K562 (cell line): ENCODE measurements around the gene ZNF485. TPM values are rescaled to one million over a fixed set of nuclear protein-coding genes. Genes with fewer than 3 reads are reported as not detected.

Source experiments
- CC2D1A ChIP-seq: fragments of 450-650 bp; IDR thresholded peaks from 2 replicates; pipeline ENCODE4 v1.6.1; 2017; ENCODE audit warnings: mild to moderate bottlenecking
- HMG20B ChIP-seq: fragments of 250-450 bp; sonication (Bioruptor Pico); IDR thresholded peaks from 2 replicates; pipeline ENCODE4 v1.5.0; 2021; ENCODE audit warnings: mild to moderate bottlenecking
- MEF2A ChIP-seq: IDR thresholded peaks from 2 replicates; pipeline ENCODE4 v1.6.1; 2011; ENCODE audit warnings: low read depth, mild to moderate bottlenecking, low read length, moderate library complexity; ENCODE audit not compliant: control insufficient read depth
- MXI1 ChIP-seq: IDR thresholded peaks from 2 replicates; pipeline ENCODE4 v1.6.1; 2011; ENCODE audit warnings: low read depth, mild to moderate bottlenecking, improper control_type of control experiment, low read length
- RBM15 ChIP-seq: fragments of 200-400 bp; formaldehyde crosslinking; IDR thresholded peaks from 2 replicates; pipeline ENCODE4 v1.6.1; 2018; ENCODE audit warnings: mild to moderate bottlenecking, low read length, moderate library complexity; ENCODE audit not compliant: insufficient read depth
- RBM39 ChIP-seq: fragments of 200-400 bp; formaldehyde crosslinking; optimal IDR thresholded peaks from 2 replicates; pipeline ENCODE3; 2018; ENCODE audit warnings: low read depth, low read length
- RNF2 ChIP-seq: sonication (generic); IDR thresholded peaks from 2 replicates; pipeline ENCODE4 v1.6.1; 2016
- ZBTB8A ChIP-seq: fragments of 450-650 bp; IDR thresholded peaks from 2 replicates; pipeline ENCODE4 v1.6.1; 2018; ENCODE audit warnings: mild to moderate bottlenecking, moderate library complexity; ENCODE audit not compliant: partially characterized antibody
- ZNF584 ChIP-seq: fragments of 200-800 bp; sonication (Bioruptor generic); IDR thresholded peaks from 2 replicates; pipeline ENCODE4 v1.6.1; 2016; ENCODE audit warnings: low read depth, mild to moderate bottlenecking, missing genetic modification characterization, missing compliant biosample characterization
- polyA plus RNA-seq, 8 experiments: library from polyadenylated mRNA; depleted of rRNA in 4 of 8; stranded (reverse) in 5 of 8; unstranded in 3 of 8; fragments of >200 nt; fragmentation: Nextera tagmentation in 2 of 8; fragmentation: Illumina TruSeq in 1 of 8; extraction: Ambion mirVana in 2 of 8; extraction: Trizol in 1 of 8; gene quantifications; 2 replicates each; pipeline versions ENCODE4 v1.2.1 to v1.2.3, GENCODE V29; 2011 to 2014; ENCODE audit warnings: inconsistent platforms in 1 of 8, missing spikeins in 1 of 8
- total RNA-seq, 7 experiments: library from RNA; depleted of rRNA in 6 of 7; stranded (reverse); fragments of >200 nt in 6 of 7; fragmentation: Illumina TruSeq in 2 of 7; extraction: Trizol in 2 of 7; gene quantifications; 2 replicates each; pipeline versions ENCODE4 v1.2.1 to v1.2.3, GENCODE V29; 2011 to 2021; ENCODE audit warnings: low replicate concordance in 1 of 7
- TF ChIP-seq, protein P1 (sequence below): fragments of 250-450 bp; sonication (Bioruptor Pico); IDR thresholded peaks from 2 replicates; pipeline ENCODE4 v1.4.0; 2020
- TF ChIP-seq, protein P2 (sequence below): sonication (generic); formaldehyde crosslinking; IDR thresholded peaks from 2 replicates; pipeline ENCODE4 v1.8.0; 2022; ENCODE audit warnings: missing genetic modification reagents, mild to moderate bottlenecking, borderline replicate concordance
- TF ChIP-seq, protein P3 (sequence below): fragments of 250-450 bp; sonication (Bioruptor Pico); IDR thresholded peaks from 2 replicates; pipeline ENCODE4 v1.5.0; 2021; ENCODE audit warnings: mild to moderate bottlenecking, moderate library complexity
- TF ChIP-seq, protein P4 (sequence below): fragments of 450-650 bp; formaldehyde crosslinking; IDR thresholded peaks from 2 replicates; pipeline ENCODE4 v1.4.0; 2022; ENCODE audit warnings: missing genetic modification characterization
- TF ChIP-seq, protein P5 (sequence below): sonication (generic); formaldehyde crosslinking; IDR thresholded peaks from 2 replicates; pipeline ENCODE4 v1.8.1; 2023; ENCODE audit warnings: mild to moderate bottlenecking, missing genetic modification reagents, moderate library complexity

ZNF485 gene
- total and polyA plus RNA-seq, 9 of the 15 experiments (the other 6 are each of a cell fraction or from before 2014, with no cell fraction given) = 8.0 to 18.7 (median 11.9) TPM

DNA sequence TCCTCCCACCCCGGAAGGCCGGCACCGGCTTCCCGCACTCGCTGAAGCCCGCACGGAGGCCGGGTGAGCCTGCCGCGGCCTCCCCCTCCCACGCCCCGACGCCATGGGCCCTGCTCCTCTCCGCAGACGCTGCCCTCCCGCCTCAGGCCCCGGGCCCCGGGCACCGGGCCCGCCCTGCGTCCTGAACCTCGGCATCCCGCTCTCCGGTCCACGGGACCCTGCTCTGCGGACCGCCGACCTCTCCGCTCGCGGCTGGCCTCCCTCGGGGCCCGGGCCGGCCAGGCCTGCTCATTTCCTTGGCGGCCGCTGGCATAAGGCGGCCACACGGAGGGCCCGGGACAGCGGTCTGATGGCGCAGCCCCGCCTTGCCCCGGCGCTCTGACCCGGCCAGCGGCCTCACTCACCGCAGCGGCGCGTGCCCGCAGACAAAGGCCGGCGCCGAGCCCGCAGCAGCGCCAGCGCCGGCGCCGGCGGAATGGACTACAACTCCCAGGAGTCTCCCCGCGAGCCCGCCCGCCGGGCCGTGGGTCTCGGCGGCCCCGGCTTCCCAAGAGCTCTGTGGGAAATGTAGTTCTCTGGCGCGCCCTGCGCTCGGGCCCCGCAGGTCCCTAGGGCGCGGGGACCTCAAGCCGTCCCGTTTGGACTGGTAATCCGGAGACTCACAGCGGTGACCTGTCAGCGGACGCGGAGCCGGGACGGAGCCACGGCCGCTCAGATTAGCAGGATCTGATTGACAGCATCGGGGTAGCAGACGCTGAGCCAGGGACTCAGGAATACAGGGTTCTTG is 42.4 kb downstream of the ZNF485 start, which contains the start of gene ZNF32 (continued):
- TF ChIP-seq, protein P1, sequence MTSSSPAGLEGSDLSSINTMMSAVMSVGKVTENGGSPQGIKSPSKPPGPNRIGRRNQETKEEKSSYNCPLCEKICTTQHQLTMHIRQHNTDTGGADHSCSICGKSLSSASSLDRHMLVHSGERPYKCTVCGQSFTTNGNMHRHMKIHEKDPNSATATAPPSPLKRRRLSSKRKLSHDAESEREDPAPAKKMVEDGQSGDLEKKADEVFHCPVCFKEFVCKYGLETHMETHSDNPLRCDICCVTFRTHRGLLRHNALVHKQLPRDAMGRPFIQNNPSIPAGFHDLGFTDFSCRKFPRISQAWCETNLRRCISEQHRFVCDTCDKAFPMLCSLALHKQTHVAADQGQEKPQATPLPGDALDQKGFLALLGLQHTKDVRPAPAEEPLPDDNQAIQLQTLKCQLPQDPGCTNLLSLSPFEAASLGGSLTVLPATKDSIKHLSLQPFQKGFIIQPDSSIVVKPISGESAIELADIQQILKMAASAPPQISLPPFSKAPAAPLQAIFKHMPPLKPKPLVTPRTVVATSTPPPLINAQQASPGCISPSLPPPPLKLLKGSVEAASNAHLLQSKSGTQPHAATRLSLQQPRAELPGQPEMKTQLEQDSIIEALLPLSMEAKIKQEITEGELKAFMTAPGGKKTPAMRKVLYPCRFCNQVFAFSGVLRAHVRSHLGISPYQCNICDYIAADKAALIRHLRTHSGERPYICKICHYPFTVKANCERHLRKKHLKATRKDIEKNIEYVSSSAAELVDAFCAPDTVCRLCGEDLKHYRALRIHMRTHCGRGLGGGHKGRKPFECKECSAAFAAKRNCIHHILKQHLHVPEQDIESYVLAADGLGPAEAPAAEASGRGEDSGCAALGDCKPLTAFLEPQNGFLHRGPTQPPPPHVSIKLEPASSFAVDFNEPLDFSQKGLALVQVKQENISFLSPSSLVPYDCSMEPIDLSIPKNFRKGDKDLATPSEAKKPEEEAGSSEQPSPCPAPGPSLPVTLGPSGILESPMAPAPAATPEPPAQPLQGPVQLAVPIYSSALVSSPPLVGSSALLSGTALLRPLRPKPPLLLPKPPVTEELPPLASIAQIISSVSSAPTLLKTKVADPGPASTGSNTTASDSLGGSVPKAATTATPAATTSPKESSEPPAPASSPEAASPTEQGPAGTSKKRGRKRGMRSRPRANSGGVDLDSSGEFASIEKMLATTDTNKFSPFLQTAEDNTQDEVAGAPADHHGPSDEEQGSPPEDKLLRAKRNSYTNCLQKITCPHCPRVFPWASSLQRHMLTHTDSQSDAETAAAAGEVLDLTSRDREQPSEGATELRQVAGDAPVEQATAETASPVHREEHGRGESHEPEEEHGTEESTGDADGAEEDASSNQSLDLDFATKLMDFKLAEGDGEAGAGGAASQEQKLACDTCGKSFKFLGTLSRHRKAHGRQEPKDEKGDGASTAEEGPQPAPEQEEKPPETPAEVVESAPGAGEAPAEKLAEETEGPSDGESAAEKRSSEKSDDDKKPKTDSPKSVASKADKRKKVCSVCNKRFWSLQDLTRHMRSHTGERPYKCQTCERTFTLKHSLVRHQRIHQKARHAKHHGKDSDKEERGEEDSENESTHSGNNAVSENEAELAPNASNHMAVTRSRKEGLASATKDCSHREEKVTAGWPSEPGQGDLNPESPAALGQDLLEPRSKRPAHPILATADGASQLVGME = no peak
- TF ChIP-seq RBM39 = no peak
- TF ChIP-seq ZBTB8A = no peak
- TF ChIP-seq, protein P2, sequence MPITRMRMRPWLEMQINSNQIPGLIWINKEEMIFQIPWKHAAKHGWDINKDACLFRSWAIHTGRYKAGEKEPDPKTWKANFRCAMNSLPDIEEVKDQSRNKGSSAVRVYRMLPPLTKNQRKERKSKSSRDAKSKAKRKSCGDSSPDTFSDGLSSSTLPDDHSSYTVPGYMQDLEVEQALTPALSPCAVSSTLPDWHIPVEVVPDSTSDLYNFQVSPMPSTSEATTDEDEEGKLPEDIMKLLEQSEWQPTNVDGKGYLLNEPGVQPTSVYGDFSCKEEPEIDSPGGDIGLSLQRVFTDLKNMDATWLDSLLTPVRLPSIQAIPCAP (CRISPR knock-in tag) = no peak
- no peak for TF ChIP-seq RBM15
- TF ChIP-seq, protein P3, sequence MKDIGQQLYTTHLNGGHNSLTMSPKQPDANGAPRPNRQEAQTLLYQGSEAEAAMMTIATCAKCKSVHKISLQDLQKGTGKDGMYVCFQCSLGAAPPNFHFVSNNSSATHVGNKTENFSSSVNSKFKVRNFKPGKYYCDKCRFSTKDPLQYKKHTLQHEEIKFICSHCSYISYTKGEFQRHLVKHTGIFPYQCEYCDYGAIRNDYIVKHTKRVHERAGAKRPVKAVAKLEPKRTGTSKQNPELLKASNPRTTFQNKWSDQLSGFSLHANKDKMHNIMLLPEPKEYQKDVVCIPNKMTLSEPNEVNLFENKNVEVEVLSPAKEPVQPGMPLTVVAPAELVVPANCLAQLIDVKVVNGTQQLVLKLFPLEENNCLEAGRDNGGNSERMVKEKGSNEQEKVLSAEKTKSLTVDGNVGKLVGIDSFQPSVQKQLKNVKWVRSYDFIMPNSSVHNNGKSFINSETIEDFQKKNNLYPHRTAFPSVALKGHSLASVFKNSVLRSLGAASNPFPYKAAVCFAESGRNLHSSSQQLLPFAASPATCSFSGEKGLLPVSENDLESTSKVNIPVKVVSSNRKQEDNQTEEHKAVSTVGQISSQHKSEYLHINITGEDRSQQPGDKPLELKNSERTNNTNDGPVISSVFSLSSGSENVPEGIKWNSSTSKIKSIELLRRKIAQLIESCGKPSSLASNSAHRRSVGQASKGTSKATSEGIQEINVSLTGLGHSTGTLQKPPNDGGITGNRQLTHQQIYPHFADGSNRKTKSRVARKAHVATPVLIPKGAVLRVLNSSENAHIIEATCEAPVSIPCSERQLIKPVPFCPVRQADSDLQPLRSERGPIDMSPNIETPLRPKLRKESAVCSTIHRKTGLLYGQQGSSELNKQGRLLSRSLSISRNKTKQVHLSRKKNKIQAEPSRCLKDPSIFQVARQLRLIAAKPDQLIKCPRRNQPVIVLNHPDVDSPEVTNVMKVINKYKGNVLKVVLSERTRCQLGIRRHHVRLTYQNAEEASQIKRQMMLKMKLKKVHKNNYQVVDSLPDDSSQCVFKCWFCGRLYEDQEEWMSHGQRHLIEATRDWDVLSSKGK = no peak
- TF ChIP-seq, protein P4, sequence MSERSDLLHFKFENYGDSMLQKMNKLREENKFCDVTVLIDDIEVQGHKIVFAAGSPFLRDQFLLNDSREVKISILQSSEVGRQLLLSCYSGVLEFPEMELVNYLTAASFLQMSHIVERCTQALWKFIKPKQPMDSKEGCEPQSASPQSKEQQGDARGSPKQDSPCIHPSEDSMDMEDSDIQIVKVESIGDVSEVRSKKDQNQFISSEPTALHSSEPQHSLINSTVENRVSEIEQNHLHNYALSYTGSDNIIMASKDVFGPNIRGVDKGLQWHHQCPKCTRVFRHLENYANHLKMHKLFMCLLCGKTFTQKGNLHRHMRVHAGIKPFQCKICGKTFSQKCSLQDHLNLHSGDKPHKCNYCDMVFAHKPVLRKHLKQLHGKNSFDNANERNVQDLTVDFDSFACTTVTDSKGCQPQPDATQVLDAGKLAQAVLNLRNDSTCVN = no peak
- no peak for TF ChIP-seq MXI1
- no peak for TF ChIP-seq CC2D1A
- no peak; the same call in none of the 2 replicates for TF ChIP-seq RNF2
- TF ChIP-seq HMG20B (CRISPR knock-in tag) = no peak
- TF ChIP-seq, protein P5, sequence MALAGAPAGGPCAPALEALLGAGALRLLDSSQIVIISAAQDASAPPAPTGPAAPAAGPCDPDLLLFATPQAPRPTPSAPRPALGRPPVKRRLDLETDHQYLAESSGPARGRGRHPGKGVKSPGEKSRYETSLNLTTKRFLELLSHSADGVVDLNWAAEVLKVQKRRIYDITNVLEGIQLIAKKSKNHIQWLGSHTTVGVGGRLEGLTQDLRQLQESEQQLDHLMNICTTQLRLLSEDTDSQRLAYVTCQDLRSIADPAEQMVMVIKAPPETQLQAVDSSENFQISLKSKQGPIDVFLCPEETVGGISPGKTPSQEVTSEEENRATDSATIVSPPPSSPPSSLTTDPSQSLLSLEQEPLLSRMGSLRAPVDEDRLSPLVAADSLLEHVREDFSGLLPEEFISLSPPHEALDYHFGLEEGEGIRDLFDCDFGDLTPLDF (CRISPR knock-in tag) = peak; percentile 79; the same call in 1 of the 2 replicates
- no peak for TF ChIP-seq MEF2A
- peak; percentile 11; the same call in 1 of the 2 replicates for TF ChIP-seq ZNF584 (CRISPR knock-in tag)
